ENCODE measurements around the gene ZFYVE28.

- TF ChIP-seq GATA2 (IDR thresholded peaks at IDR 0.05; ENCODE audit: low read depth, low read length) (no peak), GATA3 (IDR thresholded peaks at IDR 0.05; ENCODE audit: low read depth, low read length) (no peak)
These were observed 466 bp upstream of the ZFYVE28 start, which contains the start of gene CFAP99 for GRCh38 chr4:2418650-2419571.

Data from SH-SY5Y (cell line).